OCI-LY1 (cell line): Measurements from ENCODE around the gene ARHGEF4.

Source experiments
- H2AFZ ChIP-seq: fragments of 200-600 bp; sonication (generic), shearing (Covaris generic); 2 replicates; pipeline ENCODE4 v1.6.0; 2014; ENCODE audit warnings: antibody characterized with exemption, mild to moderate bottlenecking, low read length
- H3F3A ChIP-seq: fragments of 200-600 bp; sonication (generic), shearing (Covaris generic); 2 replicates; pipeline ENCODE4 v1.6.0; 2014; ENCODE audit warnings: mild to moderate bottlenecking, antibody characterized with exemption, low read length, moderate library complexity; ENCODE audit not compliant: insufficient read depth
- H3K27ac ChIP-seq: fragments of 200-600 bp; sonication (generic); 2 replicates; pipeline ENCODE4 v1.5.1; 2014; ENCODE audit warnings: low read length, mixed run types, mild to moderate bottlenecking, low read depth; ENCODE audit not compliant: poor library complexity, severe bottlenecking
- H3K27me3 ChIP-seq: fragments of 200-600 bp; sonication (generic); 2 replicates; pipeline ENCODE4 v1.6.0; 2014; ENCODE audit warnings: antibody characterized with exemption, mild to moderate bottlenecking, low read length, moderate library complexity; ENCODE audit not compliant: insufficient read depth
- H3K36me3 ChIP-seq: fragments of 200-600 bp; sonication (generic); 2 replicates; pipeline ENCODE4 v1.6.1; 2014; ENCODE audit warnings: mild to moderate bottlenecking, antibody characterized with exemption, low read length, moderate library complexity, mixed read lengths; ENCODE audit not compliant: insufficient read depth
- H3K4me1 ChIP-seq: fragments of 200-600 bp; sonication (generic); 2 replicates; pipeline ENCODE4 v1.5.1; 2014; ENCODE audit warnings: mild to moderate bottlenecking, low read length, moderate library complexity; ENCODE audit not compliant: insufficient read depth, severe bottlenecking
- H3K4me2 ChIP-seq: fragments of 200-600 bp; sonication (generic), shearing (Covaris generic); 2 replicates; pipeline ENCODE4 v1.6.1; 2014; ENCODE audit warnings: low read length
- H3K4me3 ChIP-seq: fragments of 200-600 bp; sonication (generic); 2 replicates; pipeline ENCODE4 v1.5.1; 2014; ENCODE audit warnings: low read length, low read depth, mild to moderate bottlenecking, mixed read lengths; ENCODE audit not compliant: poor library complexity, severe bottlenecking
- H3K79me2 ChIP-seq: fragments of 200-600 bp; shearing (Covaris generic); 2 replicates; pipeline ENCODE4 v1.6.1; 2016; ENCODE audit warnings: mixed run types, low read length, mixed read lengths; ENCODE audit not compliant: insufficient read depth
- H3K9ac ChIP-seq: fragments of 200-600 bp; sonication (generic), shearing (Covaris generic); 2 replicates; pipeline ENCODE4 v1.6.1; 2014; ENCODE audit warnings: mild to moderate bottlenecking, low read length, mixed read lengths
- H3K9me2 ChIP-seq: fragments of 200-600 bp; sonication (generic), shearing (Covaris generic); 2 replicates; pipeline ENCODE4 v1.6.1; 2014; ENCODE audit warnings: low read depth, mild to moderate bottlenecking, low read length, mixed read lengths
- H3K9me3 ChIP-seq: fragments of 200-600 bp; shearing (Covaris generic); 2 replicates; pipeline ENCODE4 v1.6.1; 2014; ENCODE audit warnings: low read length, mixed read lengths
- H4K20me1 ChIP-seq: fragments of 200-600 bp; sonication (generic), shearing (Covaris generic); 2 replicates; pipeline ENCODE4 v1.6.0; 2016; ENCODE audit warnings: mild to moderate bottlenecking, low read length; ENCODE audit not compliant: insufficient read depth
- EZH2 ChIP-seq: fragments of 200-600 bp; sonication (generic), shearing (Covaris generic); IDR thresholded peaks from 2 replicates; pipeline ENCODE4 v1.8.0; 2017; ENCODE audit warnings: borderline replicate concordance, mixed run types, mild to moderate bottlenecking, antibody characterized with exemption, low read length, moderate library complexity, mixed read lengths
- TF ChIP-seq, protein P1 (sequence below): fragments of 200-600 bp; sonication (generic), shearing (Covaris generic); IDR thresholded peaks from 2 replicates; pipeline ENCODE4 v1.5.1; 2017; ENCODE audit warnings: mild to moderate bottlenecking, antibody characterized with exemption, low read length, moderate library complexity, mixed read lengths

The ARHGEF4 gene

DNA sequence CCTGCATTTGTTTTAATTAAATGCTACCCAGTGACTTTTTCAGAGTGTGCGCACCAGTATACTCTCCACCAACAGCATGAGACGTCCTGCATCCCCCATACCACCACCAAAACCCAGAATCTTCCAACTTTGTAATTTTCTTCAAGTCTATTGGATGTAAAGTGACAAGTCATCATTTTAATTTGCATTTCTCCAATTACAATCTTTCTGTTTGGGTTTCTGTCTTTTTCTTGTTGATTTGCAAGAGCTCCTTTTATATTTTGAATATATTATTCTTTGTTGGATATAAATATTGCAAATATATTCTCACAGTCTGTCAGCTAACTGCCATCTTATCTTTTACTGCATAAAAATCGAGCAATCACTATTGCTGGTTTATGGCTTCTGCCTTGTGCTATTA, 160.0 kb downstream of the ARHGEF4 start:
- H3K27me3 ChIP-seq, result no peaks in the 10 kb centered on the region
- H4K20me1 ChIP-seq, result no peaks in the 10 kb centered on the region
- H3K9me2 ChIP-seq, result no peaks in the 10 kb centered on the region; the same call in 1 of the 2 replicates
- H3K4me1 ChIP-seq, result no peaks in the 10 kb centered on the region
- no peaks in the 10 kb centered on the region for H3K79me2 ChIP-seq
- TF ChIP-seq, protein P1, sequence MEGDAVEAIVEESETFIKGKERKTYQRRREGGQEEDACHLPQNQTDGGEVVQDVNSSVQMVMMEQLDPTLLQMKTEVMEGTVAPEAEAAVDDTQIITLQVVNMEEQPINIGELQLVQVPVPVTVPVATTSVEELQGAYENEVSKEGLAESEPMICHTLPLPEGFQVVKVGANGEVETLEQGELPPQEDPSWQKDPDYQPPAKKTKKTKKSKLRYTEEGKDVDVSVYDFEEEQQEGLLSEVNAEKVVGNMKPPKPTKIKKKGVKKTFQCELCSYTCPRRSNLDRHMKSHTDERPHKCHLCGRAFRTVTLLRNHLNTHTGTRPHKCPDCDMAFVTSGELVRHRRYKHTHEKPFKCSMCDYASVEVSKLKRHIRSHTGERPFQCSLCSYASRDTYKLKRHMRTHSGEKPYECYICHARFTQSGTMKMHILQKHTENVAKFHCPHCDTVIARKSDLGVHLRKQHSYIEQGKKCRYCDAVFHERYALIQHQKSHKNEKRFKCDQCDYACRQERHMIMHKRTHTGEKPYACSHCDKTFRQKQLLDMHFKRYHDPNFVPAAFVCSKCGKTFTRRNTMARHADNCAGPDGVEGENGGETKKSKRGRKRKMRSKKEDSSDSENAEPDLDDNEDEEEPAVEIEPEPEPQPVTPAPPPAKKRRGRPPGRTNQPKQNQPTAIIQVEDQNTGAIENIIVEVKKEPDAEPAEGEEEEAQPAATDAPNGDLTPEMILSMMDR, result no peak
- TF ChIP-seq EZH2, result no peak
- no peak overlapping the region for H3K27ac ChIP-seq
- no peaks in the 10 kb centered on the region for H3K9me3 ChIP-seq
- H3K4me3 ChIP-seq, result no peak overlapping the region
- H3K4me2 ChIP-seq, result no peak overlapping the region
- no peak overlapping the region for H3K9ac ChIP-seq
- H3F3A ChIP-seq, result no peaks in the 10 kb centered on the region
- H3K36me3 ChIP-seq, result no peaks in the 10 kb centered on the region
- H2AFZ ChIP-seq, result no peak overlapping the region

DNA sequence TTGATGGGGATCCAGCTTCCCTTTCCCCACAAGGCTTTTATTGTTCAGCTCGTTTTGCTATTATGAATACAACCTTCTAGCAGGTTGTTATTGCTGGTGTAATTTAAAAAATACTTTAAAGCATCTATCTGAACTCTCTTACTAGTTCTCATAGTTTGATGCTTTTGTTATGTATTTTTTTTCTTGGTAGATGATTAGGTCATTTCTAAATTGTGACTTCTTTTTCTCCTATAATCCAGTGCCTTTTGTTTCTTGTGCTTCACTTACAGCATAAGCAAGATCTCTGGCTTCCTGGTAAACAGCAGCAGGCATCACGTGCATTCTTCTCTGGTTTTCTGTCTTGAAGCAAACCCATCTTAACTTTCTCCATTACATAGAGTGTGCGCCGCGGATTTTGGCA, 160.5 kb downstream of the ARHGEF4 start:
- no peaks in the 10 kb centered on the region for H3K9me3 ChIP-seq
- no peak for TF ChIP-seq EZH2
- TF ChIP-seq, protein P1, result no peak
- H3K79me2 ChIP-seq, result no peaks in the 10 kb centered on the region
- H3K9ac ChIP-seq, result no peak overlapping the region
- H3K27me3 ChIP-seq, result no peaks in the 10 kb centered on the region
- H3K27ac ChIP-seq, result no peak overlapping the region
- H3K36me3 ChIP-seq, result no peaks in the 10 kb centered on the region
- H3K9me2 ChIP-seq, result no peaks in the 10 kb centered on the region; the same call in 1 of the 2 replicates
- no peaks in the 10 kb centered on the region for H4K20me1 ChIP-seq
- H3F3A ChIP-seq, result no peaks in the 10 kb centered on the region
- no peak overlapping the region for H2AFZ ChIP-seq
- no peaks in the 10 kb centered on the region for H3K4me1 ChIP-seq
- H3K4me2 ChIP-seq, result no peak overlapping the region
- no peak overlapping the region for H3K4me3 ChIP-seq

DNA sequence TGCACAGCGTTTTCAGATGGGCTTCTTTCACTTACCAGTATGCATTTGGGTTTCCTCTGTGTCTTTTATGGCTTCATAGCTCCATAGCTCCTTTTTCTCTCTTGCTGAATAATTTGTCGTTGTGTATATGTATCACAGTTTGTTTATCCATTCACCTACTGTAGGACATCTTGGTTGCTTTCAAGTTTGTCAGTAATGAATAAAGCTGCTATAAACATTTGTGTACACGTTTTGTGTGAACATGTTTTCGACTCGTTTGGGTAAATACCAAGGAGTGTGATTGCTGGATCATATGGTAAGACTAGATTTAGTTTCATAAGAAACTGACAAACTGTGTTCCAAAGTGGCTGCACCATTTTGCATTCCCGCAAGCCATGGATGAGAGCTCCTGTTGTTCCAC, 161.8 kb downstream of the ARHGEF4 start:
- no peaks in the 10 kb centered on the region for H4K20me1 ChIP-seq
- no peak overlapping the region for H2AFZ ChIP-seq
- H3K79me2 ChIP-seq, result no peaks in the 10 kb centered on the region
- H3K9ac ChIP-seq, result no peak overlapping the region
- H3K27me3 ChIP-seq, result no peaks in the 10 kb centered on the region
- no peaks in the 10 kb centered on the region; the same call in 1 of the 2 replicates for H3K9me2 ChIP-seq
- H3K27ac ChIP-seq, result no peak overlapping the region
- no peaks in the 10 kb centered on the region for H3F3A ChIP-seq
- no peak overlapping the region for H3K4me2 ChIP-seq
- H3K36me3 ChIP-seq, result no peaks in the 10 kb centered on the region
- TF ChIP-seq, protein P1, result no peak
- TF ChIP-seq EZH2, result no peak
- H3K4me1 ChIP-seq, result no peaks in the 10 kb centered on the region
- no peaks in the 10 kb centered on the region for H3K9me3 ChIP-seq
- no peak overlapping the region for H3K4me3 ChIP-seq
